PC-3 (cell line): ENCODE data around the gene ABLIM3. TPM values are rescaled to one million over a fixed set of nuclear protein-coding genes. Genes with fewer than 3 reads are reported as not detected.

ENCODE experiments used
- ATAC-seq: fragments of 200-7000 bp; cut with Tn5 transposase; 2 replicates; pipeline ENCODE4 v1.9.1; 2020; ENCODE audit warnings: mild to moderate bottlenecking, moderate library complexity
- BruUV-seq: library from RNA; stranded (reverse); fragments of 400-500 nt; replicated peaks from 2 replicates; lab custom pipeline; 2021; lab: Mats Ljungman, UMichigan
- CTCF ChIA-PET: fragments of 300-600 bp; sonication (Branson Sonifier 250); formaldehyde crosslinking; loops from one replicate; lab custom pipeline; 2022; ENCODE audit warnings: antibody characterized with exemption; lab: Charles Lee
- POLR2A ChIA-PET: fragments of 300-600 bp; sonication (Branson Sonifier 250); formaldehyde crosslinking; loops from one replicate; lab custom pipeline; 2022; ENCODE audit warnings: antibody characterized with exemption; ENCODE audit not compliant: unreplicated experiment; lab: Charles Lee
- DNase-seq: peaks from one replicate; pipeline ENCODE4 v3.0.0-alpha.2; 2015
- H2AFZ ChIP-seq: fragments of 300-600 bp; sonication (generic); 2 replicates; pipeline ENCODE4 v1.6.0; 2016; ENCODE audit warnings: antibody characterized with exemption, low read length
- H3F3A ChIP-seq: fragments of 300-600 bp; sonication (generic); one replicate; pipeline ENCODE4 v1.6.0; 2017; ENCODE audit warnings: antibody characterized with exemption, low read length, control low read depth, mild to moderate bottlenecking; ENCODE audit not compliant: unreplicated experiment
- H3K27ac ChIP-seq: fragments of 300-600 bp; sonication (generic); 2 replicates; pipeline ENCODE4 v1.5.1; 2016; ENCODE audit warnings: mild to moderate bottlenecking, low read length
- H3K27me3 ChIP-seq: fragments of 300-600 bp; sonication (generic); 2 replicates; pipeline ENCODE4 v1.6.1; 2016; ENCODE audit warnings: low read length, mixed read lengths
- H3K36me3 ChIP-seq: fragments of 300-600 bp; sonication (generic); 2 replicates; pipeline ENCODE4 v1.6.1; 2016; ENCODE audit warnings: low read depth, mixed run types, low read length, mixed read lengths
- H3K4me1 ChIP-seq: fragments of 300-600 bp; sonication (generic); 2 replicates; pipeline ENCODE4 v1.5.1; 2016; ENCODE audit warnings: low read length; ENCODE audit not compliant: insufficient read depth
- H3K4me2 ChIP-seq: fragments of 300-600 bp; sonication (generic); 2 replicates; pipeline ENCODE4 v1.6.0; 2016; ENCODE audit warnings: low read length
- H3K4me3 ChIP-seq: fragments of 300-600 bp; sonication (generic); 2 replicates; pipeline ENCODE4 v1.5.1; 2016; ENCODE audit warnings: mild to moderate bottlenecking, low read length, mixed read lengths
- H3K79me2 ChIP-seq: fragments of 300-600 bp; sonication (generic); 2 replicates; pipeline ENCODE4 v1.6.1; 2017; ENCODE audit warnings: low read length, mixed read lengths
- H3K9ac ChIP-seq: fragments of 300-600 bp; sonication (generic); 2 replicates; pipeline ENCODE4 v1.6.0; 2016; ENCODE audit warnings: mild to moderate bottlenecking, low read length
- H3K9me2 ChIP-seq: fragments of 300-600 bp; sonication (generic); replicated peaks from 2 replicates; pipeline ENCODE4 v1.6.1; 2016; ENCODE audit warnings: mixed run types, low read length, mixed read lengths
- H3K9me3 ChIP-seq: fragments of 300-600 bp; sonication (generic); 2 replicates; pipeline ENCODE4 v1.6.1; 2016; ENCODE audit warnings: low read length, mixed read lengths
- H4K20me1 ChIP-seq: fragments of 300-600 bp; sonication (generic); 2 replicates; pipeline ENCODE4 v1.6.1; 2016; ENCODE audit warnings: low read length, mixed read lengths
- CTCF ChIP-seq: fragments of 300-600 bp; sonication (generic); conservative IDR thresholded peaks from 2 replicates; pipeline ENCODE4 v1.5.1; 2017; ENCODE audit warnings: antibody characterized with exemption, low read depth, mild to moderate bottlenecking, low read length
- EZH2 ChIP-seq: fragments of 300-600 bp; sonication (generic); IDR thresholded peaks from one replicate; pipeline ENCODE4 v1.6.1; 2017; ENCODE audit warnings: antibody characterized with exemption, mild to moderate bottlenecking, low read length; ENCODE audit not compliant: unreplicated experiment
- EZH2phosphoT487 ChIP-seq: fragments of 300-600 bp; sonication (generic); IDR thresholded peaks from 2 replicates; pipeline ENCODE4 v1.6.1; 2018; ENCODE audit warnings: mild to moderate bottlenecking, antibody characterized with exemption, low read length, borderline replicate concordance
- intact Hi-C: fragments of 100-400 bp; cut with micrococcal nuclease; formaldehyde crosslinking; loops from 2 replicates; pipeline ENCODE4 v1.9.0; 2023
- total RNA-seq: library from RNA; depleted of rRNA; stranded (reverse); fragments of >200 nt; gene quantifications from 2 replicates; pipeline ENCODE4 v1.2.3, GENCODE V29; 2014

ABLIM3 gene
- total RNA-seq, 1 experiment from 2014 or later: 43.6 TPM

GRCh38 chr5:149202910-149203451 lies 61.7 kb downstream of the ABLIM3 start:
- no peak overlapping the region for H2AFZ ChIP-seq
- H3K27me3 ChIP-seq: no peaks in the 10 kb centered on the region
- H3K27ac ChIP-seq: no peak overlapping the region
- no peaks in the 10 kb centered on the region for H3K79me2 ChIP-seq
- CTCF ChIA-PET: no interaction called here
- POLR2A ChIA-PET: no interaction called here
- no TSS peak for BruUV-seq
- H3K4me1 ChIP-seq: peaks cover 13% of the 10 kb centered on the region
- DNase-seq: no peak
- no peak for ATAC-seq
- no peak overlapping the region for H3K4me2 ChIP-seq
- TF ChIP-seq EZH2: no peak
- TF ChIP-seq CTCF: no peak
- no peak for TF ChIP-seq EZH2phosphoT487
- no peaks in the 10 kb centered on the region for H3F3A ChIP-seq
- no peaks in the 10 kb centered on the region for H3K9me3 ChIP-seq
- no peak overlapping the region for H3K4me3 ChIP-seq
- intact Hi-C loops: no loop called here
- H3K9me2 ChIP-seq: no peaks in the 10 kb centered on the region
- H3K36me3 ChIP-seq: peaks cover 51% of the 10 kb centered on the region
- H3K9ac ChIP-seq: no peak overlapping the region
- no peaks in the 10 kb centered on the region for H4K20me1 ChIP-seq

- no peak overlapping the region for H3K9ac ChIP-seq
- CTCF ChIA-PET: no interaction called here
- no peak overlapping the region for H2AFZ ChIP-seq
- H3F3A ChIP-seq: no peaks in the 10 kb centered on the region
- BruUV-seq: TSS peak; percentile 3
- no peak for TF ChIP-seq CTCF
- no peak for TF ChIP-seq EZH2
- no peak for TF ChIP-seq EZH2phosphoT487
- H3K4me3 ChIP-seq: no peak overlapping the region
- no peaks in the 10 kb centered on the region for H3K9me3 ChIP-seq
- POLR2A ChIA-PET: no interaction called here
- H3K9me2 ChIP-seq: no peaks in the 10 kb centered on the region
- DNase-seq (peak; percentile 45), ATAC-seq (no peak)
- H4K20me1 ChIP-seq: no peaks in the 10 kb centered on the region
- H3K27ac ChIP-seq: no peak overlapping the region
- intact Hi-C loops: no loop called here
- peaks cover 13% of the 10 kb centered on the region for H3K4me1 ChIP-seq
- H3K4me2 ChIP-seq: no peak overlapping the region
- peaks cover 45% of the 10 kb centered on the region for H3K36me3 ChIP-seq
- no peaks in the 10 kb centered on the region for H3K27me3 ChIP-seq
- no peaks in the 10 kb centered on the region for H3K79me2 ChIP-seq
These were observed 62.7 kb downstream of the ABLIM3 start for GRCh38 chr5:149203921-149204441.

DNA sequence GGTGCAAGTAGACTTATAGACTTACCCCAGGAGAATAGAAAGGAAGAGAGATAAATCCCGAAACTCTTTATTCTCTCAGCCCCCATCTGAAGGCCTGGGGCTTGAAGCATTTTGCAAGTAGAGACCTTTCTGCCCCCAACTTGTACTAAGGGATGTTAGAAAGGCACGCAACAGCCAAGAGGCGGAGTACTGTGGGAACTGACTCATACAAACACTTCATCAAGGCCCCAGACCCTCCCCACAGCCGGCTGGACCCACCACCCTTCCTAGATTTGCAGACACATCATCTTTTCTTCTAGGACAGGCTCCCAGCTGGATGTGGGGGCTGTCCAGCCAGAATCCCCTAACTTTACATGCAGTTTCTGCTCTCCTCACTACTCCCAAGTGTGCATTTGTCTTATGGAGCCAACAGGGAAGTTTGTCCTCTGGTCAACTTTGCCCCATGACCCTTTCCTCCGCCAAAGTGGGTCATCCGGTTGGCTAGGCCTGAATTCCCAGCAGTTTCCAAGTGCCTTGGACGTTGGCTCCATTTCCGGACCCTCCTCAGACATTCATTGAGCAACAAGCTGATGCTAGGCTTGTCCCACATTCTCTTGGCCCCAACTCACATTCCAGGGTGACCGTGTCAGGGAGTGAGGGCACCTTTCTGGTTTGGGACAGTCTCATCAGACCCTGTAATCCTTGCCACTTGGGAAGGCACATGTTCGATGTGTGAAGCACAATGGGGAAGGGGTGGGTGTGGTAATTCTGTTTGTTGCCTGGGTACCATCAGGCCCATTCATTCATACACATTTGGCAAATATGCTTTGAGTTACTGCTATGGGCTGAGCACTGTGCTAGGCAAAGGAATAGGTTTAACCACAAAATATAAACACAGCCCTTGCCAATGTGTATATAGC lies 64.6 kb downstream of the ABLIM3 start:
- ATAC-seq: peak; percentile 25
- Histone ChIP-seq H3K27ac (no peak overlapping the region), H3K79me2 (no peaks in the 10 kb centered on the region), H4K20me1 (no peaks in the 10 kb centered on the region), H3K4me2 (no peak overlapping the region), H3K4me3 (no peak overlapping the region), H3K9me3 (no peaks in the 10 kb centered on the region), H3K9ac (no peak overlapping the region), H2AFZ (no peak overlapping the region), H3K9me2 (no peaks in the 10 kb centered on the region), H3K4me1 (peaks cover 13% of the 10 kb centered on the region), H3K36me3 (peaks cover 30% of the 10 kb centered on the region), H3F3A (no peaks in the 10 kb centered on the region), H3K27me3 (no peaks in the 10 kb centered on the region)
- ChIA-PET CTCF (no interaction called here), POLR2A (no interaction called here)
- TF ChIP-seq EZH2 (no peak), CTCF (no peak), EZH2phosphoT487 (no peak)
- BruUV-seq: no TSS peak
- intact Hi-C loops: no loop called here
- DNase-seq: peak; percentile 48
